Mammary epithelial cell (primary cell): Measurements from ENCODE around the gene FLACC1.

Source experiments
- CTCF ChIP-seq, 2 donors: IDR thresholded peaks in 1 of 2; conservative IDR thresholded peaks in 1 of 2; 2 replicates each; pipeline ENCODE4 v1.5.1; 2011 to 2012; ENCODE audit warnings: inconsistent platforms in 2 of 2, low read length in 2 of 2, mild to moderate bottlenecking in 2 of 2, control low read depth in 1 of 2, low read depth in 1 of 2; ENCODE audit not compliant: insufficient read depth in 1 of 2; ENCODE audit errors: extremely low read depth in 1 of 2
- EZH2 ChIP-seq: IDR thresholded peaks from 2 replicates; pipeline ENCODE4 v1.6.1; 2012; ENCODE audit warnings: low read length, inconsistent platforms, borderline replicate concordance

DNA sequence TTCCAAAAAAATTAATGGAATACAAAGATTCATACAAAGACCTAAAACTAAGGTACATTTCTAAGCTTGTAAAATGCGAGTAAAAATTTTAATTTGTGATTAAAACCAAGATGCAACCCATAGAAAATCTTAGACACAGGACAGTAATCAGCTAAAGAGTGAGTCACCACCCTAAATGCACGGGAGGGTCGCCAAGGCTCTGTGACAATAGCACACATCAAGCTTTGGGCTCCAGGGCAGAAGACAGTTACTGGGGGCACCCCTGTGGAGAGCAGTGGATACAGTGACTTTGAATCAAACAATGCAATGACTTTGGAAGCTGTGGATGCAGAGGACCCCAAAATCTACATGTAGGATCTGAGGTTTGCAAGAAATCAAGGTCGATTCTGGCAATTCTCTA, 7.5 kb downstream of the FLACC1 start:
- TF ChIP-seq EZH2, result no peak
- no peak for TF ChIP-seq CTCF (conservative IDR thresholded peaks at IDR 0.05 in 1 of 2, IDR thresholded peaks at IDR 0.05 in 1 of 2; ENCODE audit: extremely low read depth in 1 of 2, insufficient read depth in 1 of 2, low read depth in 1 of 2, low read length in 2 of 2)
